Right kidney (tissue), 1 donor: ENCODE results near the gene PRCP.

Experiments
- DNase-seq: peaks from one replicate; pipeline ENCODE4 v3.0.0-alpha.2; 2016

Gene PRCP

DNA sequence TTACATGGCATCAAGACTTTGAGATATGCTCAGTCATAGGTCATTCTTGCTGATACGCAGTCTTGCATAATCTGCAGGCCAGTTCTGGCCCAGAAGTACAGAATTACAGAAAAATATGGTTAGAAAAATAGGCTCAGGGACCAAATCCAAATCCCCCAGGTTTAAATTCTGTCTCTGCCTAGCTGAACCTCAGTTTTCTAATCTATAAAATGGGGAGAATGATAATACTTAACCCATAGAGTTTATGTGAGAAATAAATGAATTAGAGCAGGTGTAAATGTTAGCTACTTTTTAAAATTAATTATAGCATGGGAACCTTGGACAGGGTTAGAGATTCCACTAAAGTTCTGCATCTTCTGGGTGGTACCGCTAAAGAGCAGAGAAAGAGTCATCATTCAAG lies 114.2 kb downstream of the PRCP start:
- DNase-seq: no peak

GRCh38 chr11:82782825-82783374 lies 117.3 kb downstream of the PRCP start:
- DNase-seq: no peak

- no peak for DNase-seq
Measured at GRCh38 chr11:82778776-82779175, 121.5 kb downstream of the PRCP start.

GRCh38 chr11:82776377-82776776 lies 123.9 kb downstream of the PRCP start:
- DNase-seq: no peak

DNA sequence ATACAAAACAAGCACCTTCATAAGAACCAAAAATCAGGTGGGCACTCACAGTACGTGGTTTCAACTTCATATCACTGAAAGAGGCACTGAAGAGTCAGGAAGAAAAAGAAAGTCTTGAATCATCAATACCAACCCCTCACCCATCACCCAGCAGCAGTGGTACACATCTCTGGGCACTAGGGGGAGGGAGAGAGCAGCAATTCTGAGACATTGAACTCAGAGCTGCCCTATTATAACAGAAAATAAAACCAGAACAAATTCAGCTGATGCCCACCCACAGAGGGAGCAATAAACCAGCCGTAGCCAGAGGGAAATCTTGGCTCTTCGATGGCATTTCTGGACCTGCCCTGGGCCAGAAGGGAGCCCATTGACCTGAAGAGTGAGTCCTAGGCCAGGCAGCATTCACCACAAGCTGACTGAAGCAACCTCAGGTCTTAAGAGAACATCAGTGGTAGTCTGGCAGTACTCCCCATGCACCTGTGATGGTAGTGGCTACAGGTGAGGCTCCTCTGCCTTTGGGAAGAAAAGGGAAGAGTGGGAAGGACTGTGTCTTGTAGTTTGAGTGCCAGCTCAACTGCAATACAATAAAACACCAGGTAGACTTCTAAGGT lies 124.4 kb downstream of the PRCP start:
- DNase-seq: no peak

GRCh38 chr11:82775218-82775617 lies 125.0 kb downstream of the PRCP start:
- no peak for DNase-seq
